ENCODE data around the gene TOGARAM2. TPM values are rescaled to one million over a fixed set of nuclear protein-coding genes. Genes with fewer than 3 reads are reported as not detected.

TOGARAM2 gene
- total RNA-seq, 4 donors from 2014 or later, result 6.4 to 64.4 (median 24.3) TPM

DNA sequence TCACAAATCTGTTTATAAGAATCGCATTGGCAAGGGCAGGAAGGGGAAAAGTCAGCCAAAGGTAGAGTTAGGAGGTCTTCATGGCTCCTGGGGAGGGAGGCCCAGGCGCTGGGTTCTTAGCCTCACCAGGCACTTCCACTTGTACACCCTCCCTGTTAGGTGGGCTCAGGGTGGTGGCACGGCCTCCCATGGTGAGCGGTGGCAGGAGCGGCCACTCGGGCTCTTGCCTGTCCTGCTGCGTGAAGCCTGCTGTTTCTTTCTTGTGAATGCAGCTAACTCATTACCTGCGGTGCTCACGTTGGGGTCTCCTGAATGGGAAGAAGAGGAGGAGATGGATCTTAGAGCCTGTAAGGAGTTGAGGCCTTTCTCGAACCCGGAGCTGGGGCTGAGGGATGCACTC is 40.8 kb downstream of the TOGARAM2 start:
- ATAC-seq (no peak), DNase-seq (no peak)
- intact Hi-C loops (cut with DNase I; ENCODE audit: low total_unique reads) (no loop called here), in situ Hi-C loops (cut with MboI; ENCODE audit: low sequenced_read_pairs in 4 of 4) (no loop called here)
- H3K27me3 ChIP-seq, result no peaks in the 10 kb centered on the region
- no peaks in the 10 kb centered on the region for H3K9me3 ChIP-seq
- H3K36me3 ChIP-seq, result peaks cover 0 to 8% of the 10 kb centered on the region in 2 donors
- TF ChIP-seq POLR2A (IDR thresholded peaks at IDR 0.05), result no peak
- TF ChIP-seq, protein P1, sequence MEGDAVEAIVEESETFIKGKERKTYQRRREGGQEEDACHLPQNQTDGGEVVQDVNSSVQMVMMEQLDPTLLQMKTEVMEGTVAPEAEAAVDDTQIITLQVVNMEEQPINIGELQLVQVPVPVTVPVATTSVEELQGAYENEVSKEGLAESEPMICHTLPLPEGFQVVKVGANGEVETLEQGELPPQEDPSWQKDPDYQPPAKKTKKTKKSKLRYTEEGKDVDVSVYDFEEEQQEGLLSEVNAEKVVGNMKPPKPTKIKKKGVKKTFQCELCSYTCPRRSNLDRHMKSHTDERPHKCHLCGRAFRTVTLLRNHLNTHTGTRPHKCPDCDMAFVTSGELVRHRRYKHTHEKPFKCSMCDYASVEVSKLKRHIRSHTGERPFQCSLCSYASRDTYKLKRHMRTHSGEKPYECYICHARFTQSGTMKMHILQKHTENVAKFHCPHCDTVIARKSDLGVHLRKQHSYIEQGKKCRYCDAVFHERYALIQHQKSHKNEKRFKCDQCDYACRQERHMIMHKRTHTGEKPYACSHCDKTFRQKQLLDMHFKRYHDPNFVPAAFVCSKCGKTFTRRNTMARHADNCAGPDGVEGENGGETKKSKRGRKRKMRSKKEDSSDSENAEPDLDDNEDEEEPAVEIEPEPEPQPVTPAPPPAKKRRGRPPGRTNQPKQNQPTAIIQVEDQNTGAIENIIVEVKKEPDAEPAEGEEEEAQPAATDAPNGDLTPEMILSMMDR (IDR thresholded peaks at IDR 0.05 in 4 of 5, conservative IDR thresholded peaks at IDR 0.05 in 1 of 5), result no peak
- H3K4me3 ChIP-seq, result no peak overlapping the region
- H3K27ac ChIP-seq, result no peak overlapping the region
- peaks cover 3 to 4% of the 10 kb centered on the region in 2 donors for H3K4me1 ChIP-seq

DNA sequence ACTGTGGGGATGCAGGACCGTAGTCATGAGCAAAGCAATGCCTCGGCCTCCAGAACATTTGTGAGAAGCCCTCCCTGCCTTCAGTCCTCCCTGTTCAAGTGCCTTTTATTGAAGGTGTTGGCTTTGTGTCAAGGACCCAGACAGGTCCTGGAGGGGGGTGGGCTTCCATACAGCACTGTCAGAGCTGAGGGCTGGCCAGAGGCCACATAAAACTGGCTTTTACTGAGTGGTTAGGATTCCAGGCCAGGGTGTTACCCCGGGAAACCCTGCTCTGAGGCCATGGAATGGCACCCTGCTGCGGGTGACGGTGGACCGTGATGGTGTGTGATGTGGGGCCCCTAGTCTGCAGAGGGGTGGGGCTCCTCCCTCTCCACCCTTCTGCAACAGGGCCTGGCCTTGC is 41.6 kb downstream of the TOGARAM2 start:
- no peaks in the 10 kb centered on the region for H3K4me1 ChIP-seq
- DNase-seq (no peak), ATAC-seq (no peak)
- in situ Hi-C loops (cut with MboI; ENCODE audit: low sequenced_read_pairs in 4 of 4) (no loop called here), intact Hi-C loops (cut with DNase I; ENCODE audit: low total_unique reads) (no loop called here)
- H3K27me3 ChIP-seq, result no peaks in the 10 kb centered on the region
- H3K27ac ChIP-seq, result no peak overlapping the region
- peaks cover 0 to 16% of the 10 kb centered on the region in 2 donors for H3K36me3 ChIP-seq
- no peaks in the 10 kb centered on the region for H3K9me3 ChIP-seq
- TF ChIP-seq, protein P1 (IDR thresholded peaks at IDR 0.05 in 4 of 5, conservative IDR thresholded peaks at IDR 0.05 in 1 of 5), result no peak
- TF ChIP-seq POLR2A (IDR thresholded peaks at IDR 0.05), result no peak
- no peak overlapping the region for H3K4me3 ChIP-seq

DNA sequence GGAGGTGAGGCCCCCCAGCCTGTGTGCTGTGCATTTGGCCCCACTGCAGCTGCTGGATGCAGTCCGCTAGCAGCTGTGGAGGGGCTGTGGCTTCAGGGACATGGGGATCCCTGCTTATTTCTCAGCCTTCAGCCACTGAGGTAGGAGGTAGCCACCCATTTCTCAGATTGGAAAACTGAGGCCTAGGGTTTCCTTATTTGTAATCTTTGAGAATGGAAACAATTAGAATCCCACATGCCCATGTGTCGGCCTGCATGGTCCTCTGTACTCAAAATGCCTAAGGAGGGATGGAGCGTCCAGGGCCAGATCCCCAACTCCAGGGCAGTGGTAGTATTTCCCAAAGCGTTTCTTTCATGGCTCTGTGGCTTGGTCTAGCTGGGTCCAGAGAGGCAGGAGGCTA is 42.1 kb downstream of the TOGARAM2 start:
- ATAC-seq (no peak), DNase-seq (no peak)
- Histone ChIP-seq H3K4me1 (no peaks in the 10 kb centered on the region), H3K4me3 (no peak overlapping the region), H3K9me3 (no peaks in the 10 kb centered on the region), H3K27ac (no peak overlapping the region), H3K36me3 (peaks cover 0 to 19% of the 10 kb centered on the region in 2 donors), H3K27me3 (no peaks in the 10 kb centered on the region)
- in situ Hi-C loops (cut with MboI; ENCODE audit: low sequenced_read_pairs in 4 of 4) (no loop called here), intact Hi-C loops (cut with DNase I; ENCODE audit: low total_unique reads) (no loop called here)
- TF ChIP-seq, protein P1 (IDR thresholded peaks at IDR 0.05 in 4 of 5, conservative IDR thresholded peaks at IDR 0.05 in 1 of 5), result no peak
- TF ChIP-seq POLR2A (IDR thresholded peaks at IDR 0.05), result no peak

DNA sequence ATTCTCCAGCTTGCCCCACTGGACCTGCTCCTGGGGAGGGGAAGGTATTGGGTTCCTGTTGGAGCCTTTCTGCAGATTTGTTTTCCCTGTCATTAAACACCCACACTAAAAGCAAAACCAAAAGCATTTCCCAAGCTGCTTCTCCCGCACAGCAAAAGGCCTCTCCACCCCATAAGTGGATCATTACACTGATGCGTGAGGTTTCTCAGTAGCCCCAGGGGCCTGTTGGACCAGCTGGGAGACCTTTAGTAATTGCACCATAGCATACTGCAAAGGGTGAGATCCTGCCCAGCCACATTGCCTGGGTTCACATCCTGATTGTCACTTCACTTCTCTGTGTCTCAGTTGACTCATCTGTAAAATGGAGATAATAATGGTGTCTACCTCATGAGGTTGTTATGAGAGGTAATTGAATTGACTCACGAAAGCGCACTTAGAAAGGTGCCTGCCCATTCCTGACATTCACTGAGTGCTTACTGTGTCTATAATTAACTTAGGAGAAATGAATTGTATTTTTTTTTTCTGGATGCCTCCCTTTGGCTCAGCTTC is 43.9 kb downstream of the TOGARAM2 start:
- Histone ChIP-seq H3K27ac (no peak overlapping the region), H3K4me1 (no peaks in the 10 kb centered on the region), H3K36me3 (peaks cover 0 to 12% of the 10 kb centered on the region in 2 donors), H3K4me3 (no peak overlapping the region), H3K9me3 (no peaks in the 10 kb centered on the region), H3K27me3 (no peaks in the 10 kb centered on the region)
- intact Hi-C loops (cut with DNase I; ENCODE audit: low total_unique reads), result no loop called here
- no peak for ATAC-seq
- no peak for TF ChIP-seq POLR2A (IDR thresholded peaks at IDR 0.05)
- TF ChIP-seq, protein P1 (IDR thresholded peaks at IDR 0.05 in 4 of 5, conservative IDR thresholded peaks at IDR 0.05 in 1 of 5), result no peak
- in situ Hi-C loops (cut with MboI; ENCODE audit: low sequenced_read_pairs in 4 of 4), result no loop called here
- no peak for DNase-seq

DNA sequence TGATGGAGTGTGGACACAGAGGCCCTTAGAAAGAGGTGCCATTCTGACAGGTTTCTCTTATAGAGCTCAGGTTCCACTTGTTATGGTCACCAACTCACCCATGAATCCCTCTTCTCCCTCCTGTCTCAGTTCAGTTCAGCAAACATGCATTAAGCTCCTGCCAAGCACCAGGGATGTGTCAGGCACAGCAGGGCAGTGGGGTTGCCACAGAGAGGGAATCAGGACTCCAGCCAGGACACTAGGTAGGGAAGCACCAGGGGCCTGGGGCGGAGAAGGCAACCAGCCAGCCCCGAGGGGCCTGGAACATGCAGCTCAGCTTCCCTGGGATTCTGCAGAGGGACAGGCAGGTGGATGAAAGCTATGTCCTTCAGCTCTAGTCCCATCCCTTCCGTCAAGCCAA is 44.6 kb downstream of the TOGARAM2 start:
- H3K27ac ChIP-seq, result no peak overlapping the region
- no peak overlapping the region for H3K4me3 ChIP-seq
- no peaks in the 10 kb centered on the region for H3K4me1 ChIP-seq
- in situ Hi-C loops (cut with MboI; ENCODE audit: low sequenced_read_pairs in 4 of 4), result no loop called here
- H3K9me3 ChIP-seq, result no peaks in the 10 kb centered on the region
- no peaks in the 10 kb centered on the region for H3K27me3 ChIP-seq
- peaks cover 0 to 12% of the 10 kb centered on the region in 2 donors for H3K36me3 ChIP-seq
- TF ChIP-seq, protein P1 (IDR thresholded peaks at IDR 0.05 in 4 of 5, conservative IDR thresholded peaks at IDR 0.05 in 1 of 5), result no peak
- no peak for TF ChIP-seq POLR2A (IDR thresholded peaks at IDR 0.05)
- no peak for DNase-seq
- no peak for ATAC-seq
- intact Hi-C loops (cut with DNase I; ENCODE audit: low total_unique reads), result no loop called here
